Measurements from ENCODE around the gene FAM186B.
A peak's percentile ranks its signal among the peaks of the same experiment; 100 is the strongest.

Gene FAM186B

DNA sequence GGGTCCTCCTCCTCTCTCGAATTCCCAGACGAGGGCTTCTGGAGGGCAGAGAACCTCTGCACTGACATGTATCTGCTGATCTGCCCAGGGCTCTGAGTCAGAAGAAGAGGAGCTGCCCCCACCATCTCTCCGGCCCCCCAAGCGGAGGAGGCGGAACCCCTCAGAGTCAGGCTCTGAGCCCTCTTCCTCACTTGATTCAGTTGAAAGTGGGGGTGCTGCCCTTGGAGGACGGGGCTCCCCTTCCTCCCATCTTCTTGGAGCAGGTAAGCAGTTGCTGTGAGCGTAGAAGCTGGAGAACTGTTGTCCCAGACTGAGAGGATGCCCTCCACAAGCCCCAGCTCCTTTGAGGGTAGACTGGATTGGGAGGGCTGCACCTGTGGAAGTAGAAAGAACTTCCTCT is 37.7 kb upstream of the FAM186B start:
- no peak overlapping the region for H3K27ac ChIP-seq
- TF ChIP-seq ZFX (IDR thresholded peaks at IDR 0.05; ENCODE audit: borderline replicate concordance) = no peak
- TF ChIP-seq, protein P1, sequence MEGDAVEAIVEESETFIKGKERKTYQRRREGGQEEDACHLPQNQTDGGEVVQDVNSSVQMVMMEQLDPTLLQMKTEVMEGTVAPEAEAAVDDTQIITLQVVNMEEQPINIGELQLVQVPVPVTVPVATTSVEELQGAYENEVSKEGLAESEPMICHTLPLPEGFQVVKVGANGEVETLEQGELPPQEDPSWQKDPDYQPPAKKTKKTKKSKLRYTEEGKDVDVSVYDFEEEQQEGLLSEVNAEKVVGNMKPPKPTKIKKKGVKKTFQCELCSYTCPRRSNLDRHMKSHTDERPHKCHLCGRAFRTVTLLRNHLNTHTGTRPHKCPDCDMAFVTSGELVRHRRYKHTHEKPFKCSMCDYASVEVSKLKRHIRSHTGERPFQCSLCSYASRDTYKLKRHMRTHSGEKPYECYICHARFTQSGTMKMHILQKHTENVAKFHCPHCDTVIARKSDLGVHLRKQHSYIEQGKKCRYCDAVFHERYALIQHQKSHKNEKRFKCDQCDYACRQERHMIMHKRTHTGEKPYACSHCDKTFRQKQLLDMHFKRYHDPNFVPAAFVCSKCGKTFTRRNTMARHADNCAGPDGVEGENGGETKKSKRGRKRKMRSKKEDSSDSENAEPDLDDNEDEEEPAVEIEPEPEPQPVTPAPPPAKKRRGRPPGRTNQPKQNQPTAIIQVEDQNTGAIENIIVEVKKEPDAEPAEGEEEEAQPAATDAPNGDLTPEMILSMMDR (IDR thresholded peaks at IDR 0.05) = no peak

DNA sequence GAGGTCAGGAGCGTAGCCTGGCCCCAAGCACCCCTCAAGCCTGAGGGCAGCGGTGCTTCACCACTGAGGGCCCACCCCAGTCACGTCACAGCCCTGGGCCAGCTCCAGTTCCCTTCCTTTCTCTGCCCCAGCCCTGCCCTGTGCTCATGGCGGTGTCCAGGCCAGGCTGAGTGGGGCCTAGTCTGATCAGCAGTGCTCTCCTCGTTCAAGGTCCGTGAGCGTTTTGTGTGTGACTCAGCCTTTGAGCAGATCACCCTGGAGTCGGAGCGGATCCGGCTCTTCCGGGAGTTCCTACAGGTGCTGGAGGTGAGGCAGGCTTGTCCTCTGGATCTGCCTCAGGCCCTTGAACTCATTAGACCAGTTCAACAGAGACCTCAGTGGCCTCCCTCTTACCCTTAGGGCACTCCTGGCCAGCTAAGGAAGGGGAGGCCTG is 36.9 kb upstream of the FAM186B start:
- no peak overlapping the region for H3K27ac ChIP-seq
- TF ChIP-seq ZFX (IDR thresholded peaks at IDR 0.05; ENCODE audit: borderline replicate concordance) = no peak
- TF ChIP-seq, protein P1 (IDR thresholded peaks at IDR 0.05) = no peak

DNA sequence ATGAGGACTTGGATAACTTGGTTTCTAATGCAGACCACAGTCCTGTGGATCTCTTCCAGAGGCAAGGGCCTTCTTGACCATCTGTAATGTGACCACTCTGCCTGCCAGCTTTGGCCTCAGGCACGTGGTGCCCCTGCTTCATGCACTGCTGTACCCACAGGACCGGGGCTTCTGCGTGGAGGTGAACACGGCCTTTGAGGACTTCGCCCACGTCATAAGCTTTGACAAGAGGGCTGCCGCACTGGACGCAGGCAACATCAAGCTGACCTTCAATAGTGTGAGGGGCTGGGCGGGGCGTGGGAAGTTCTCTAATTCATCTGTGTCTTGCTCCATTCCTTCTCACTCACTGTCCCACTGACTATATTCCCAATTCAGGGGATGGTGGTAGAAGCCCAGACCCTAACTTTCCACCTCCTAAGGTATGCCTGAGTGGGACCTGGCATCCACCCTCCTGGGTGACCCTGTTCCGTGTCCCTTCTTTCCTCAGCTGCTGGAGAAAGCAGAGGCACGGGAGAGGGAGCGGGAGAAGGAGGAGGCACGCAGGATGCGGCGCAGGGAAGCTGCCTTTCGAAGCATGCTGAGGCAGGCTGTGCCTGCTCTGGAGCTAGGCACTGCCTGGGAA is 36.4 kb upstream of the FAM186B start:
- no peak for TF ChIP-seq ZFX (IDR thresholded peaks at IDR 0.05; ENCODE audit: borderline replicate concordance)
- TF ChIP-seq, protein P1 (IDR thresholded peaks at IDR 0.05) = no peak
- no peak overlapping the region for H3K27ac ChIP-seq

DNA sequence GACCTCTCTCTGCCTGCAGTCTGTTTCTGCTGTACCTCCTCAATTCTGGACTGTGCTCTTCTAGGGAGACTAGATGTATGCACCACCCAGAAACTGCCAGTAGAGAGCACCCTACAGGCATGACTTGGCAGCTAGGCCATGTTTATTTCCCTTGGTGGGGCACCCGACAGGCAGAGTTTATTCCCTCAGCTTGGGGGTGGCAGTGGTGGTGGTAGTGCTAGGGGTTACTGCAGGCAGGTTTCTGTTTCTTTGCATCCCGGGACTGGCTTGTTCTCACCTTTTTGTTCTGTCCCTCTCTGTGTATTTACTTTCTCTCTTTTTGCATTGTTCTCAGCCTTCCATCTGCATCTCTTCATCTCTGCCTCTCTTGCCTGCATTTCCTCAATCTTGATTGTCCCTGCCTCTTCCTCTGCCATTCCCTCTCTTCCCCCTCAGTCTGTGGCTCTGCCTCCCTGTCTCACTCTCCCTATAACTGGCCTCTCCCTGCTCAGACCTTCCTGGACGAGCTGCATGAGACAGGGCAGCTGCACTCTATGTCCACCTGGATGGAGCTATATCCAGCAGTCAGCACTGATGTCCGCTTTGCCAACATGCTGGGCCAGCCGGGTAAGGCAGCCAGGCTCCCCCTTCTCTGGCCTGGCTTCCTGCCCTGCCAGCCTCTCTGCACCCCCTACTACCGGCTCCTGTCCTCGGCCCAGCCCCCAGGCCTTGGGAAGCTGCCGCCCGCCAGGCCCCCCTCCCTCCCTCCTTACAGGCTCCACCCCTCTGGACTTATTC is 31.7 kb upstream of the FAM186B start:
- no peak overlapping the region for H3K27ac ChIP-seq

DNA sequence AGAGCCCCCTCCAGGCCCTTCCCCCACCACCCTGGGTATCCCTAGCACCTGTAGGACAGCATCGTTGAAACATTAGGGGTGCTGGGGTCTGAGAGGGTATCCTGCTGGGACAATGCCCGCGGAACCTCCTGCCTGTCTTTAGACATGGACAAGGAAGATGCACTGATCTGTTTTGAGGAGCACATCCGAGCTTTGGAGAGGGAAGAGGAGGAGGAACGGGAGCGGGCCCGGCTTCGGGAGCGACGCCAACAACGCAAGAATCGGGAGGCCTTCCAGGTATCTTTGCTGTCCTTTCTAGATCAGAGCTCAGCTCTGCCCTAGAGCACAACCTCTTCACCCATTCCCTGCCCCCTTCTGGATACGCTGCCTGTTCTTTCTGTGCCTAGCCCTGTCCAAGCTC is 31.1 kb upstream of the FAM186B start:
- TF ChIP-seq ZFX (IDR thresholded peaks at IDR 0.05; ENCODE audit: borderline replicate concordance) = no peak
- TF ChIP-seq, protein P1 (IDR thresholded peaks at IDR 0.05) = no peak
- no peak overlapping the region for H3K27ac ChIP-seq

More for the DNA sequence above, 31.7 kb upstream of the FAM186B start:
- TF ChIP-seq ZFX (IDR thresholded peaks at IDR 0.05; ENCODE audit: borderline replicate concordance) = no peak
- TF ChIP-seq, protein P1 (IDR thresholded peaks at IDR 0.05) = peak; percentile 76

DNA sequence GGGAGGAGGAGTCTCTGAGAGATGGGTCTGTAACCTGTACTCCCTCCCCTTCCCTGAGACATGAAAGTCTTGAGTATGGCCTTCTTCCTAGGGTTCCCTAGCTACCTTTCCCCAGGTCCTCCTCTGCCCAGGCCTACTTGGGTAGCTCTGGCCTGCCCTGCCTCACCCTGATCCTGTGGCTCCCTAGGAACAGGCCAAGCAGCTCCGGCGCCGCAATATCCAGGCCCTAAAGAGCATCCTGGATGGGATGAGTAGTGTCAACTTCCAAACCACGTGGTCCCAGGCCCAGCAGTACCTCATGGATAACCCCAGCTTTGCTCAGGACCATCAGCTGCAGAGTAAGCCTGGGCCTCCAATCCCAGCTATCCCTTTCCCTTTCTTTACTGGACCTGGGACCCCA is 30.2 kb upstream of the FAM186B start:
- H3K27ac ChIP-seq = no peak overlapping the region
- TF ChIP-seq ZFX (IDR thresholded peaks at IDR 0.05; ENCODE audit: borderline replicate concordance) = no peak
- TF ChIP-seq, protein P1 (IDR thresholded peaks at IDR 0.05) = no peak

DNA sequence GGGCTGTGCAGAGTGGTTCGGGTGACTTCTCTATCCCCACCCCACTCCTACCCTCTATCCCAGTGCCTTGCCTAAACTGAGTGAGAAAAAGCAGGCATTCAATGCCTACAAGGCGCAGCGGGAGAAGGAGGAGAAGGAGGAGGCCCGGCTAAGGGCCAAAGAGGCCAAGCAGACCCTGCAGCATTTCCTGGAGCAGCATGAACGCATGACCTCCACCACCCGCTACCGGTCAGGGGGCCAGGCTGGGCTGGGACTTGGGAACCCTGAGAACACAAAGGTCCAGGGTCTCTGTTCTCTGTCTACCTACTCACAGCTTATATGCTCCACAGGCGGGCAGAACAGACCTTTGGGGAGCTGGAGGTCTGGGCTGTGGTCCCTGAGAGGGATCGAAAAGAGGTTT is 29.6 kb upstream of the FAM186B start:
- TF ChIP-seq, protein P1 (IDR thresholded peaks at IDR 0.05) = no peak
- no peak for TF ChIP-seq ZFX (IDR thresholded peaks at IDR 0.05; ENCODE audit: borderline replicate concordance)
- no peak overlapping the region for H3K27ac ChIP-seq

Measured in 22Rv1 (cell line).